ENCODE results near the gene SLC25A5.
"Not testable (repeated sequence)": the region's sequence is repeated elsewhere in the genome, so short reads cannot be mapped to it uniquely, and the experiment has no call there.

The SLC25A5 gene

GRCh38 chrX:119467842-119468550 lies at the start of gene SLC25A5:
SLC25A5 (plus strand) TSS chrX:119468444; CDS start chrX:119468516, 72 bp downstream.
- peak; percentile 93 for DNase-seq

- no peak for DNase-seq
Observed at GRCh38 chrX:119419146-119419545, 49.1 kb upstream of the SLC25A5 start.

DNA sequence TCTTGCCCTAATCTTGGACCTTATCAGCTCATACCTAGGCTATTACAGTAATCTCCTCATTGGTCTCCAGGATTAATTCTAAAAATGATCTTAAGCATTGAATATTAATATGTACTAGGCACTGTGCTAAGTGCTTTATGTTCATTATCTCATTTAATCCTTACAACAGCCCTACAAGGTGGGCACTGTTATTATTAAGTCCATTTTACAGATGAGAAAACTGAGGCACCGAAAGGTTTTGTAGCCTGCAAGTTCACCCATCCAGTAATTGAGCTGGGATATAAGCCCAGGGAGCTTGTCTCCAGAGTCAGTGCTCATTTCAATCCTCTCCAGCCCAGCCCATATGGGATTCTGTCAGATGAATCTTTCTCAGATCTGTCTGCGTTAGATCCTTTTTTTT lies 48.3 kb upstream of the SLC25A5 start:
- DNase-seq: no peak

- peak; percentile 61 for DNase-seq
Observed at GRCh38 chrX:119421016-119421705, 47.1 kb upstream of the SLC25A5 start.

DNA sequence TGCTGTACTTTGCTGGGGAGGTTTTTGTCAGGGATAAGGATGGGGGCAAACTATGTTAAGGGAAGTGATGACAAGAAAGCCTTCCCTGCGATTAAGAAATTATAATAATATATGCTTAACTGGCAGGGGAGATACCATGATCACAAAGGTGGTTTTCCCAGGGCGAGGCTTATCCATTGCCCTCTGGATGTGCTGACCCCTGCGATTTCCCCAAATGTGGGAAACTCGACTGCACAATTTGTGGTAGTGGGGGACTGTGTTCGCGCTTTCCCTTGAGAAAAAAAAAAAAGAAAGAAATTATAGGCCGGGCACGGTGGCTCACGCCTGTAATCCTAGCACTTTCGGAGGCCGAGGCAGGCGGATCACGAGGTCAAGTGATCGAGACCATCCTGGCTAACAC lies 44.6 kb upstream of the SLC25A5 start:
- DNase-seq: no peak

GRCh38 chrX:119424999-119425398 lies 43.2 kb upstream of the SLC25A5 start:
- no peak for DNase-seq

DNA sequence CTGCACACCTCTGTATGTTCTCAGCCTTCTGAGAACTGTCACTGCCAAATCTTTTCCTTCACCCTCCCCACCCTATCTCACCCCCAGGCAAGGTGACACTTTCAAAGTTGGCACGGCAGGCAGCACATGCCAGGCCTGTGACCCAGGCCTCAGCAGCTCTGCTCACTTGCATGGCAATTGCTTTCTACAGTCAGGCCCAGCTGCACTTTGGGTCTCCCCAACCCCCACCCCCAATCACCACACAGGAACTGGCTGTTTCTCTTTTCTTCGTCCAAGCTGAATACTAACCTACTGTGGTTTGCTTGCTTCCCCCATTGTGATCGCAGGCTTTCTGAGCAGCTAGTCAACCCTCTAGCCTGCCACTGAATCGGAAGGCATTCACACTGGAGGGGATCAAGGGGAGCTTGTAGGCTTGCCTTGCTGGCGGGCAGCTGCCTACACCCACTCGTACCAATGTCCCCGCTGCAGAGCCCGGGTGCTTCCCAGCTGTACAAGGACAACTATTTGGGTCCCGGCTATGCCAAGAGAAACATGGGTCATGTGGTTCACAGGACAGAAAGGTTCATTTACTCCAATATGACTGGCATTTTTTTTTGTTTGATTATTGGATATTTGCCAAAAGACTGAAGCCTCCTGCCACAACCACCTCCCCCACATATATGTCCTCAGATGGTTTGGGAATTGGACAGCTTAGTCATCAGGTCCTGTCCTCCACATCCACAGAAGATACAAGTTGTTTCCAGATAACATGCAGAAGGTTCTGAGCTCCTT lies 41.0 kb upstream of the SLC25A5 start:
- DNase-seq: no peak

- DNase-seq: no peak
Observed at GRCh38 chrX:119427795-119428185, 40.5 kb upstream of the SLC25A5 start.

- no peak for DNase-seq
Observed at GRCh38 chrX:119429471-119429870, 38.8 kb upstream of the SLC25A5 start.

DNA sequence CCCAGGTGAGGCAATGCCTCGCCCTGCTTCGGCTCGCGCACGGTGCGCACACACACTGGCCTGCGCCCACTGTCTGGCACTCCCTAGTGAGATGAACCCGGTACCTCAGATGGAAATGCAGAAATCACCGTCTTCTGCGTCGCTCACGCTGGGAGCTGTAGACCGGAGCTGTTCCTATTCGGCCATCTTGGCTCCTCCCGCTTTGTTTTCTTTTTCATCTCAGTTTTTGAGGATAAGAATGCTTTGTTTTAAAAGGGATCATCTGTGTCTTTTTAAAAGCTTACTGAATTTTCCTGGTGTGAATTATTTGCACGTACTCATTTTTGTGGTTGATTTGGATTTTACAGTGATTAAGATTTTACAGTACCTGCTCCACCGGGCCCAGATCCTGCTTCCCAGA lies 26.9 kb upstream of the SLC25A5 start:
- DNase-seq: not testable (repeated sequence)

DNA sequence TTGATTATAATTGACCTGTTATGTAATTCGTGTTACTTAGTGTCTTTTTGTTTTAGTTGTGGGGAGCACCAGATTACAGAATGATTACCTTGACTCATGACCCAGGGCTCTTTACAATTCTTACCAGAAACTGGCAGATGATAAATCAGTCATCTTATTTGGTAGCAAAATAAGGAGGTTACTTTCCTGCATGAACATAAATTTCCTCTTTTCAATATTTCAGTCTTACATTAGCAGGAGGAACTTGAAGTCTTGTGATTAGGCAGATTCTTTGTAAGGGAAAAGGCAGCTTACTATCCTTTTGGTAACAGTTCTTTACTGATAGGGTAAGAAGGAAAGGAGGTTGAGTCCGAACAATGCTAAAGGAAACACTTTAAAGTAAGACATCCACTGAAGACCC lies 26.0 kb upstream of the SLC25A5 start:
- no peak for DNase-seq

DNA sequence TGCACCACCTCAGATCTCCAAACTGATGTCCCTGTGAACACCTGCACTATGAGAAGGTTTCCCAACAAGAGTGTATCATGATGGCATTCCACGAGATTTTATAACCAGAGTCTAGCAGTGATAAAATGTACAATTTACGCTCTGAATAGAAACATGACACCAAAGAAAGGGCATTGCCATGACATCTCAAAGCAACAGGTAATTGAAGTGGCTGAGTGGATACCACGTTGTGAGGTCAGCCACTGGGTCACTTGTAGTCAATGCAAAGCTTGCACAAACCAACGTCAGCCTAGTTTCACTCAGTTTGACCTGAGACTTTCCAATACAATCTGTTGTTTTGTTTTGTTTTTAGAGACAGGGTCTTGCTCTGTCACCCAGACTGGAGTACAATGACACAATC lies 15.0 kb upstream of the SLC25A5 start:
- DNase-seq: no peak

- DNase-seq: no peak
Observed at GRCh38 chrX:119455264-119455663, 13.0 kb upstream of the SLC25A5 start.

DNA sequence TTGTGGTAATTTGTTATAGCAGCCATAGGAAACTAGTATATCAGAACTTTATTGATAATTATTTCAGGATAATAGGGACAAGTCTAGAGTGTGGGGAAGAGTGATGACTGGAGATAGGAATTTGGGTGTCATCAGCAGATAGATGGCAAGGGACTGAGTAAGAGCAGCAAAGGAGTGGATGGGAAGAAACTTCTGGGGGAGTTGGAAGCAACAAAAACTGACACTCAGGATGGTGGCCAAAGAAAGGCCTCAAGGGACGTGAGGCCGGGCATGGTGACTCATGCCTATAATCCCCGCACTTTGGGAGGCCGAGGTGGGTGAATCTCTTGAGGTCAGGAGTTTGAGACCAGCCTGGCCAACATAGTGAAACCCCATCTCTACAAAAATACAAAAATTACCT lies 9.1 kb upstream of the SLC25A5 start:
- no peak for DNase-seq

- no peak for DNase-seq
Observed at GRCh38 chrX:119465555-119465954, 2.7 kb upstream of the SLC25A5 start.

- no peak for DNase-seq
Observed at GRCh38 chrX:119466970-119467369, 1.3 kb upstream of the SLC25A5 start.

DNA sequence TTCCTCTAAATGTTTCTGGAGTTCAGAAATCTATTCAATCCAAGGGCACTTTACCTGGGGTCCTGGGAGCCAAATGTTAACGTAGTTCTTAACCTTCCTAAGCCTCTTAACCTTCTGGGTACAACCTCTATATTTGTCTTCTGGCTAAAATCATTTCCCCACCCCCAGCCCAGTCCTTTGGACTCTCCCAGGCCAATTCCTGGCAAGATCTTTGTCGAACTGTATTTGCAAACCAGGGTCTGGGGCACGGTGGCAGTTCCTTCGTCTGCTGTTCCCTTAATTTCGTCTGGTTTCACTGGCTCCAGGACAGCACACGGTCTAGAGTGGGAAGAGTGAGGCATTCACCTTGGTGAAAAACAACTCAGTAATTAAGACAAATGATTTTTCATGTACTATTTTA lies 811 bp upstream of the SLC25A5 start:
- DNase-seq: no peak

GRCh38 chrX:119468551-119469312 lies 488 bp downstream of the SLC25A5 start:
- DNase-seq: peak; percentile 91

DNA sequence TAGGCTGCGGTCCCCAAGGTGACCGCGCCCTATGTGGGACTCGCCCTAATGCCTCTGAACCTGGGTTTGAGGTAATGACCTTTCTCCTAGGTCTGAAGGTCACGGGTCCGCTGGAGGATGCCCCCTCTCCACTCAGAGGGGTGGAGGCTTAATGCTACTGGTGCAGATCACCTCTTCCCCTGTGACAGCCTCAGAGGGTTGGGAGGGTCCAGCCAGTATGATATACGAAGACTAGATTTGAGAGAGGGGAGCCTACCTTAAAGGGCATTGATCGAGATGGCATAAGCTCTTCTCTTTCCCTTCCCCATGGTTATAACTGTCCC lies 1.0 kb downstream of the SLC25A5 start:
- DNase-seq: no peak

DNA sequence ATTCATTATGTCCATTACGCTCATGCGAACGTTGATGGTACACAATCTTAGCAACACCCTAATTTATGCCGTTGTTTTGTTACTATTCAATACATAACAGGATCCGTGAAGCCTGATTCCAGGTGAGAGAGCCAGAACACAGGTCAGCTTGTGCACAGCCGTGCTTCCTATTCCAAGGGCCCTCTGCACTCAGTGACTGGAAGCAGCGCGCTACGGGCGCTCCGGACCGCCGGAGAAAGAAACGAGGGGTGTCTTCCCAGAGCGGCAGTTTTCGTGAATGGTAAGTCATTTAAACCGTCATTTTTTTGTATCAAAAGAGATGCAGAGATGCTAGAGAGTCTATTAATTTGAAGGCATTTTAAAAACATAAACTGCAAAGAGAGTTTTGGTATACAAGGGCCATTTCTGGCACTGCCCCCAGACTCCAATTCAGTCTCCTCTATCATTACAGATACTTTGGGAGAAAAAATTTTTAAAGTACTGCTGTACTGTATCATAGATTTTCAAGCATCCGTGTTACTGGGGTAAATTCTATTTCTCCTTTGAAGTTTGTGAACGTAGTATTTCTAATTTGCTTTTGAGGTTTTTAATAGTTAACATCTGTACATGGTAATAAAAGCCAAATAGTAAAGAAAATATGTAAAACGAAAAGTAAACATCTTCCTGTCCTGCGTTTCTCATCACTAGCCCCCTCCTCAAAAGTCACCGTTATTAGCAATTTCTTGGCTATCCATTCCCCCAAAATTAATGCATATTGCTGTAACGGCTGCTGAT lies 6.6 kb downstream of the SLC25A5 start:
- no peak for DNase-seq

- peak; percentile 31 for DNase-seq
Observed at GRCh38 chrX:119475389-119476101, 7.3 kb downstream of the SLC25A5 start.

GRCh38 chrX:119477812-119478232 lies 9.6 kb downstream of the SLC25A5 start:
- DNase-seq: peak; percentile 22
